Endothelial cell of umbilical vein (primary cell): ENCODE measurements around the gene CACNG5. TPM values are rescaled to one million over a fixed set of nuclear protein-coding genes. Genes with fewer than 3 reads are reported as not detected.

Experiments
- BruUV-seq: library from RNA; stranded (reverse); fragments of 400-500 nt; replicated peaks from 2 replicates; lab custom pipeline; 2021; lab: Mats Ljungman, UMichigan
- CTCF ChIA-PET: fragments of 300-600, 350-600 bp; sonication (Branson Sonifier 250); formaldehyde crosslinking; loops from one replicate; lab custom pipeline; 2021; ENCODE audit warnings: antibody characterized with exemption, inconsistent platforms; lab: Charles Lee
- POLR2A ChIA-PET: fragments of 300-600, 350-600 bp; sonication (Branson Sonifier 250); formaldehyde crosslinking; loops from one replicate; lab custom pipeline; 2021; ENCODE audit warnings: antibody characterized with exemption, inconsistent platforms; lab: Charles Lee
- DNase-seq: peaks from one replicate; pipeline ENCODE4 v3.0.0-alpha.2; 2011; ENCODE audit warnings: low read depth, low spot score
- FAIRE-seq: peaks from 2 replicates; lab custom pipeline; 2011; peaks lifted over from hg19 to GRCh38; lab: Jason Lieb, UNC
- H2AFZ ChIP-seq: 2 replicates; pipeline ENCODE4 v1.6.0; 2012; ENCODE audit warnings: low read depth, low read length, control low read depth, inconsistent platforms
- H3K27ac ChIP-seq: 2 replicates; pipeline ENCODE4 v1.5.1; 2011; ENCODE audit warnings: low read depth, mild to moderate bottlenecking, control low read depth, low read length, moderate library complexity; ENCODE audit not compliant: insufficient read depth
- H3K27me3 ChIP-seq, 2 experiments: 2 replicates each; pipeline versions ENCODE4 v1.6.0 to v1.6.1; 2011; ENCODE audit warnings: low read length in 2 of 2, mixed read lengths in 1 of 2; ENCODE audit not compliant: control insufficient read depth in 2 of 2, insufficient read depth in 2 of 2
- H3K36me3 ChIP-seq, 2 experiments: 2 replicates in 1 of 2; 3 replicates in 1 of 2; pipeline ENCODE4 v1.5.1; 2011; ENCODE audit warnings: low read length in 2 of 2, mild to moderate bottlenecking in 1 of 2, moderate library complexity in 1 of 2; ENCODE audit not compliant: control insufficient read depth in 2 of 2, insufficient read depth in 2 of 2; ENCODE audit errors: extremely low read depth in 1 of 2
- H3K4me1 ChIP-seq: 3 replicates; pipeline ENCODE4 v1.5.1; 2011; ENCODE audit warnings: mild to moderate bottlenecking, low read length; ENCODE audit not compliant: control insufficient read depth, insufficient read depth; ENCODE audit errors: extremely low read depth
- H3K4me2 ChIP-seq: 2 replicates; pipeline ENCODE4 v1.6.1; 2011; ENCODE audit warnings: low read length, control low read depth, mixed read lengths; ENCODE audit not compliant: insufficient read depth
- H3K4me3 ChIP-seq, 3 experiments: fragments of 200-600 bp in 1 of 3; sonication (generic), shearing (Covaris generic) in 1 of 3; replicated peaks in 1 of 3; 2 replicates each; pipeline ENCODE4 v1.5.1; 2011 to 2016; ENCODE audit warnings: control low read depth in 3 of 3, low read length in 3 of 3, mild to moderate bottlenecking in 2 of 3, inconsistent platforms in 1 of 3, low read depth in 1 of 3, moderate library complexity in 1 of 3; ENCODE audit not compliant: insufficient read depth in 1 of 3
- H3K79me2 ChIP-seq: 2 replicates; pipeline ENCODE4 v1.6.0; 2012; ENCODE audit warnings: low read length, inconsistent platforms; ENCODE audit not compliant: control insufficient read depth, insufficient read depth
- H3K9ac ChIP-seq: replicated peaks from 2 replicates; pipeline ENCODE3; 2011; ENCODE audit warnings: low read length, control low read depth; ENCODE audit not compliant: insufficient read depth; ENCODE audit errors: extremely low read depth
- H3K9me1 ChIP-seq: replicated peaks from 3 replicates; pipeline ENCODE4 v1.6.0; 2011; ENCODE audit warnings: mild to moderate bottlenecking, low read length; ENCODE audit not compliant: control insufficient read depth, insufficient read depth; ENCODE audit errors: extremely low read depth
- H3K9me3 ChIP-seq: replicated peaks from 2 replicates; pipeline ENCODE4 v1.5.1; 2012; ENCODE audit warnings: low read length, inconsistent platforms; ENCODE audit not compliant: control insufficient read depth, insufficient read depth
- H4K20me1 ChIP-seq: replicated peaks from 2 replicates; pipeline ENCODE3; 2011; ENCODE audit warnings: mild to moderate bottlenecking, low read length; ENCODE audit not compliant: control insufficient read depth, insufficient read depth; ENCODE audit errors: extremely low read depth
- EZH2 ChIP-seq: IDR thresholded peaks from 2 replicates; pipeline ENCODE4 v1.6.1; 2012; ENCODE audit warnings: borderline replicate concordance, low read depth, mild to moderate bottlenecking, moderate library complexity, low read length, inconsistent platforms; ENCODE audit not compliant: severe bottlenecking
- FOS ChIP-seq: IDR thresholded peaks from 2 replicates; pipeline ENCODE4 v1.6.1; 2011; ENCODE audit warnings: mild to moderate bottlenecking, low read length, moderate library complexity, borderline replicate concordance; ENCODE audit not compliant: insufficient read depth
- JUN ChIP-seq: IDR thresholded peaks from 2 replicates; pipeline ENCODE4 v1.6.1; 2011; ENCODE audit warnings: borderline replicate concordance, low read depth; ENCODE audit not compliant: insufficient read length, insufficient read depth
- MYC ChIP-seq: IDR thresholded peaks from one replicate; pipeline ENCODE4 v1.6.1; 2011; ENCODE audit warnings: mild to moderate bottlenecking, low read depth, low read length
- POLR2AphosphoS5 ChIP-seq: IDR thresholded peaks from 2 replicates; pipeline ENCODE4 v1.6.1; 2012; ENCODE audit warnings: low read depth, mild to moderate bottlenecking, control low read depth, low read length, moderate library complexity; ENCODE audit not compliant: insufficient read depth
- dilution Hi-C: fragments of 300-500 bp; cut with MboI; formaldehyde crosslinking; loops from one replicate; pipeline ENCODE4 v1.15.0; 2019; ENCODE audit warnings: low sequenced_read_pairs; ENCODE audit not compliant: extremely low pct_ligation_motif_present
- intact Hi-C: fragments of 100-400 bp; cut with micrococcal nuclease; formaldehyde crosslinking; loops from one replicate; pipeline ENCODE4 v1.10.0; 2022
- polyA plus RNA-seq, 4 experiments: library from polyadenylated mRNA; depleted of rRNA in 3 of 4; stranded (reverse) in 3 of 4; unstranded in 1 of 4; fragments of >200 nt; gene quantifications; 2 replicates each; pipeline versions ENCODE4 v1.2.1 to v1.2.3, GENCODE V29; 2011 to 2012; ENCODE audit warnings: missing spikeins in 1 of 4
- total RNA-seq: library from RNA; stranded (reverse); gene quantifications from 2 replicates; pipeline ENCODE4 v1.2.3, GENCODE V29; 2021
- TF ChIP-seq, protein P1 (sequence below): IDR thresholded peaks from 2 replicates; pipeline ENCODE4 v1.6.1; 2011; ENCODE audit not compliant: insufficient read depth, insufficient read length

The CACNG5 gene
- total and polyA plus RNA-seq, 2 donors (not counting 3 experiments of a cell fraction or from before 2014, with no cell fraction given): not detected

DNA sequence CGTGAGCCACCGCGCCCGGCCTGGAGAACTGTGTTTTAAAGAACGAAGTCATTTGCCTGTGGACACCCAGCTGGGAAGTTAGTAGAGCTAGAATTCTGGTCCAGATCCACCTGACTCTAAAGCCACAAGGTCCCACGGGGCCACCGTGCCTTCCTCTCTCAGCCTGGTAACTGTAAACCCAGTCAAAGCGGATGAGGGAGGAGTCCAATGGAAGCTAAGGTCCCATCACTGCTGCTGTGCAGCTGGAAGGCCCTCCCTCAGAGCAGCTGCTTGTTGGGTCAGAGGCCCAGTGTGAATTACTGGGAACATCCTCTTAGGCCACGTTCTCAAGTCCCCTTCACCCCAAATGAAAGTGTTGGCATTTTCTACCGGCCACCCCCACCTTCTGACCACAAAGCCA lies 48.8 kb upstream of the CACNG5 start:
- intact Hi-C loops: no loop called here
- FAIRE-seq: no peak
- CTCF ChIA-PET: no interaction called here

DNA sequence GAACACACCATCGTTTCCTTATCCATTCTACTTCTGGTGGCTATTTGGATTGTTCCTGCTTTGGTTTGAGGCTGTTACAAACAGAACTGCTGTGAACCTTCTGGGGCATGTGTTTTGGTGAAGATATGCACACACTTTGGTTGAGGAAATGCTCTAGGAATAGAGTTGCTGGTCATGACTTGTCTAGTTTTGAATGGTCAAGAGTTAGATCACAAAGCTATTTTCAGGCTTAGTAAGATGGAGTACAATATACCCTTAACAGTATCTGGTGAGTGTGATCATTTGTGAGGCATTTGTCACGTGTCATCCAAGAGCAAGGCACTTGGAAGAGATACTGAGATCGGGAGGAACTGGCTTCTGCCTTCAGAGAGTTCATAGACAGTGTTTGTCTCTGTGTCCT lies 47.0 kb upstream of the CACNG5 start:
- intact Hi-C loops (no loop called here), dilution Hi-C loops (no loop called here)
- H3K9me1 ChIP-seq: no peaks in the 10 kb centered on the region
- H3K4me3 ChIP-seq: no peak overlapping the region
- no peak overlapping the region for H3K9ac ChIP-seq
- BruUV-seq: no TSS peak
- ChIA-PET POLR2A (no interaction called here), CTCF (no interaction called here)
- H4K20me1 ChIP-seq: no peaks in the 10 kb centered on the region
- no peaks in the 10 kb centered on the region for H3K27me3 ChIP-seq
- H3K27ac ChIP-seq: no peak overlapping the region
- H3K4me2 ChIP-seq: no peak overlapping the region
- no peak for TF ChIP-seq JUN
- TF ChIP-seq EZH2: no peak
- TF ChIP-seq POLR2AphosphoS5: no peak
- no peak for TF ChIP-seq FOS
- no peaks in the 10 kb centered on the region for H3K79me2 ChIP-seq
- no peaks in the 10 kb centered on the region for H3K4me1 ChIP-seq
- H3K9me3 ChIP-seq: no peaks in the 10 kb centered on the region
- FAIRE-seq (no peak), DNase-seq (no peak)
- H3K36me3 ChIP-seq: peaks cover 2 to 3% of the 10 kb centered on the region in 2 experiments
- no peak overlapping the region for H2AFZ ChIP-seq

More for the DNA sequence above, 48.8 kb upstream of the CACNG5 start:
- POLR2A ChIA-PET: no interaction called here
- H3K36me3 ChIP-seq: peaks cover 2 to 3% of the 10 kb centered on the region in 2 experiments
- no peak overlapping the region for H3K4me3 ChIP-seq
- H3K9me3 ChIP-seq: no peaks in the 10 kb centered on the region
- no peaks in the 10 kb centered on the region for H3K9me1 ChIP-seq
- no peaks in the 10 kb centered on the region for H3K27me3 ChIP-seq
- dilution Hi-C loops: no loop called here
- no TSS peak for BruUV-seq
- no peak for TF ChIP-seq POLR2AphosphoS5
- no peak for TF ChIP-seq MYC
- TF ChIP-seq, protein P1, sequence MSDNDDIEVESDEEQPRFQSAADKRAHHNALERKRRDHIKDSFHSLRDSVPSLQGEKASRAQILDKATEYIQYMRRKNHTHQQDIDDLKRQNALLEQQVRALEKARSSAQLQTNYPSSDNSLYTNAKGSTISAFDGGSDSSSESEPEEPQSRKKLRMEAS: no peak
- no peak overlapping the region for H3K27ac ChIP-seq
- H3K4me1 ChIP-seq: no peaks in the 10 kb centered on the region
- no peaks in the 10 kb centered on the region for H4K20me1 ChIP-seq
- H2AFZ ChIP-seq: no peak overlapping the region
- DNase-seq: no peak
- H3K9ac ChIP-seq: no peak overlapping the region
- H3K79me2 ChIP-seq: no peaks in the 10 kb centered on the region
- H3K4me2 ChIP-seq: no peak overlapping the region
